GM12801 (cell line): ENCODE measurements around the gene ALKBH5.

ENCODE experiments used
- CTCF ChIP-seq: IDR thresholded peaks from one replicate; pipeline ENCODE4 v1.5.1; 2011; ENCODE audit warnings: control low read depth; ENCODE audit not compliant: insufficient read length; ENCODE audit errors: extremely low read depth

ALKBH5 gene

DNA sequence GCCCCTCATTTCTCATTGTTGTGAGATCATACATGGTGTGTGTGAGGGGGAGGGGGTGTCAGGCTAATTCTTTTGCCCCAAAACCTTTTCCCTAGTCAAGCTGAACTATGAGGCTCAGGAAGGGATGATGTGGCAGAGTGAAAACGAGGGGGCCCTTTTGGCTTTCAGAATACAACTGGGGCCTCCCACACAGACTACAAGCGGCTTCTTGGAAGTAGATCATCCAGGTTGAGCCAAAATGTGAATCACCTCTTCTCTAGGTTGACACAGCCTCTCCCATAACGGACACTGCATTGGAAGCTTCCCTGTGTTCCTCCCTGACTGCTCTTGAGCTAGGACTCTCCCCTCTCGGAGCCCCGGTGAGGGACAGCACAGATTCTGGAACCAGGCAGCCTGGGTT, 2.3 kb upstream of the ALKBH5 start:
- no peak for TF ChIP-seq CTCF

GRCh38 chr17:18182110-18182977, 1.3 kb upstream of the ALKBH5 start:
- no peak for TF ChIP-seq CTCF

- no peak for TF ChIP-seq CTCF
These were observed 672 bp upstream of the ALKBH5 start for GRCh38 chr17:18182978-18183333.

- TF ChIP-seq CTCF, result no peak
These were observed 759 bp downstream of the ALKBH5 start for GRCh38 chr17:18184143-18185031.

DNA sequence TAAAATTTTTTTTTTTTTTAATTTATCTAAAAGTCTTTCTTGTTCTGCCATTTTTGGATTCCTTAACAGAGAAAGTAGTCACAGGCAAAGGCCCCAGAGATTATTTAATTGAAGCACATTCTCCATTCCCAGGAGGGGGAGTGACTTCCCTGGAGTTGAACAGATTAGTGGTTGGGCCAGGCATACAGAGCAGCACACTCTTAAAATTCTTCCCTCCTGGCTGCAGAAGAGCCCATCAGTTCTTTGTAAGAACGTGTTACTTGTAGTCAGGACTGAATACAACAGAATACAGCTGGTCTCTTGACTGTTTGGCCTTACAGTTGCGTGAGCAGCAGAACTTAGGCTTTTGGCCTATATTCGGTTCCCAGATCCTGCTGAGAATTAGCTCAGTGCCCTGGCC, 1.8 kb downstream of the ALKBH5 start:
- TF ChIP-seq CTCF, result no peak

GRCh38 chr17:18185832-18186626, 2.4 kb downstream of the ALKBH5 start:
- TF ChIP-seq CTCF, result no peak

GRCh38 chr17:18186627-18186982, 3.0 kb downstream of the ALKBH5 start:
- TF ChIP-seq CTCF, result no peak
